GM18951 (cell line): ENCODE data around the gene MORN1.
"Not testable (repeated sequence)": the region's sequence is repeated elsewhere in the genome, so short reads cannot be mapped to it uniquely, and the experiment has no call there.

ENCODE experiments used
- POLR2A ChIP-seq: IDR thresholded peaks from 4 replicates; pipeline ENCODE4 v1.6.1; 2011; ENCODE audit warnings: mild to moderate bottlenecking; ENCODE audit not compliant: insufficient read length, insufficient read depth; ENCODE audit errors: extremely low read depth
- in situ Hi-C: fragments of 300-500 bp; cut with MboI; formaldehyde crosslinking; loops from one replicate; pipeline ENCODE4 v1.12.0; 2022; ENCODE audit warnings: low sequenced_read_pairs, mixed read lengths, inconsistent platforms; ENCODE audit not compliant: unreplicated experiment

The MORN1 gene

GRCh38 chr1:2334366-2334765 is 57.0 kb downstream of the MORN1 start:
- no peak for TF ChIP-seq POLR2A
- in situ Hi-C loops: no loop called here

GRCh38 chr1:2331580-2331979 is 59.8 kb downstream of the MORN1 start:
- in situ Hi-C loops: not testable (repeated sequence)

DNA sequence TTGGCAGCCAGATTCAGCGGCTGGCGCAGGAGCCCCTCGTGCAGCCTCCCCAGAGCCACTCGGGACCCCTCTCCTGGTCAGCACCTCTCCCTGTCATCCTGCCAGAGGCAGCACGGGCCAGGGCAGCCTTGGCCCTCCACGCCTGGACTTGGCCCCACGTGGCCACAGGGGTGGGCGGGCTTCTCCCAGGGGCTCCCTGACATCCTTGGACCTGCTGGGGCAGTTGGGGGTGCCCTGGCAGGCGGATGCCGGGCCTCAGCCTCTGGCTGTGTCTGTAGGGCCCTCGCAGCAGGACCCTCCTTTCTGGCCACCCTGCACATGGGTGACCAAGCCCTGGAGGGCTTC is 60.2 kb downstream of the MORN1 start:
- in situ Hi-C loops: no loop called here
- no peak for TF ChIP-seq POLR2A

- in situ Hi-C loops: no loop called here
- no peak for TF ChIP-seq POLR2A
Observed at GRCh38 chr1:2330519-2331199, 60.7 kb downstream of the MORN1 start.

- in situ Hi-C loops: no loop called here
- no peak for TF ChIP-seq POLR2A
Observed at GRCh38 chr1:2330035-2330434, 61.3 kb downstream of the MORN1 start.

- TF ChIP-seq POLR2A: no peak
- in situ Hi-C loops: no loop called here
Observed at GRCh38 chr1:2328676-2329455, 62.5 kb downstream of the MORN1 start.

DNA sequence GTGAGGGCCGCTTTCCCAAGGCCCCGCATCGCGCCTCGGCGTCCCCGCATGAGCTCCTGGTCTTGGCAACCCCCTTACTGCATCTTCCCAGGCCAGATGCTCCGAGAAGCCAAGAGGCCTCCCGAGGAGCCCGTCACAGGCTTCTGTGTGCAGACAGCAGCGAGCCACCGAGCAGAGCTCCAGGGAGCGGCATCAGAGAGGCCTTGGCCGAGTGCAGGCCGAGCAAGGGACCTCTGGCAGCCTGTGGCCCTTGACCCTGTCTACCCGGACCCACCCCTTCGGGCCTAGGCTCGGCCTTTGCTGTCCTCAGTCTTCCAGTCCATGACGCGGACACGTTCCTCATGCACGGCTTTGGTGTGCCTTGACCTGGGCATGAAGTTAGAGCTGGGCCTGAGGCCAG is 63.5 kb downstream of the MORN1 start:
- no peak for TF ChIP-seq POLR2A
- in situ Hi-C loops: no loop called here

DNA sequence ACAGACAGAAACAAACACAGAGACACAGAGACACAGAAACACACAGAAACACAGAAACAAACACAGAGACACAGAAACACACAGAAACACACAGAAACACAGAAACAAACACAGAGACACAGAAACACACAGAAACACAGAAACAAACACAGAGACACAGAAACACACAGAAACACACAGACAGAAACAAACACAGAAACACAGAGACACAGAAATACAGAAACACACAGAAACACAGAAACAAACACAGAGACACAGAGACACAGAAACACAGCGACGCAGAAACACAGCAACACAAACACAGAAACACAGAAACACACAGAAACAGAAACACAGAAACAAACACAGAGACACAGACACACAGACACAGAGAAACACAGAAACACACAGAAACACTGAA is 64.2 kb downstream of the MORN1 start:
- in situ Hi-C loops: not testable (repeated sequence)

DNA sequence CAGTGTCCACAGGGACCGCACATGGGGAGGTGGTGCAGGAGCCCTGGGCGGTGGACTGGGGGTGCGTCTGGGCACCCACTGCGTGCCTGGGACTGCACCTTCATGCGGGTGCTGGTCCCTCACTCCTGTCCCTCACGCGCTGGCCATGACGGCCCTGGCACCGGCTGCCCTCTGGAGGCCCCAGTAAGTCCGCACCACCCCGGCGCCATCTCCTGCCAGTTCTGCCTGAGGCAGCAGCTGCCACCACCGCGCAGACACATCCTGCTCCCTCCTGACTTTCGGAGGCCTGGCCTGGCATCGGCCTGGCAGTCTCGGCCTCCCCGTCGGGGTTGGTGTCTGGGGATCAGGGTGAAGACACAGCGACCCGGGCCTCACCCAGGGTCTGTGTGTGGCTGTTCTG is 64.8 kb downstream of the MORN1 start:
- TF ChIP-seq POLR2A: no peak
- in situ Hi-C loops: no loop called here

- in situ Hi-C loops: no loop called here
- no peak for TF ChIP-seq POLR2A
Observed at GRCh38 chr1:2324553-2325366, 66.6 kb downstream of the MORN1 start.

DNA sequence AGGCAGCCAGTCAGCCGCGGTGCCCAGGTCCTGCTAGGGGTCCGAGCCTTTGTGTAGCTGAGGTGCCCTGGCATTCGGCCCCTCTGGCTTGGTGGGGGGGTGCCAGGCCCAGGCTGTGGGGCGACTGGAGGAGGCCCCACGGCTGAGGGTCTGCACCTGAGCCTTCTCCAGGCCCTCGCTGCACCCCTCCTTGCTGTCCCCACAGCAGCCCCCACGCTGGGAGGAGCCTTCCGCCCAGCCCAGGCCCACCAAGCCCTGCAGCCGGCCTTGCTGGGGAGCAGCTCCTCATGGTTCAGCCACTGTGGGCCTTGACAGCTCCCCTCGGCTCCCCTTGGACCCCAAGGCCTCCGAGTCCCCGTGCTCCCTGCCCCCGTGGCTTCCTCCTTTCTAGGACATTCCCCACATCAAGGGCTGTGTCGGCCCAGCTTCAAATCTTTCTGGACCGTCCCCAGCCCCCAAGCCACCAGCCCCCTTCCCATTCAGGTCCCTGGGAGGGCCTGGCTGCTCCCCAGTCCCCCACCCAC is 67.8 kb downstream of the MORN1 start:
- TF ChIP-seq POLR2A: no peak
- in situ Hi-C loops: no loop called here

DNA sequence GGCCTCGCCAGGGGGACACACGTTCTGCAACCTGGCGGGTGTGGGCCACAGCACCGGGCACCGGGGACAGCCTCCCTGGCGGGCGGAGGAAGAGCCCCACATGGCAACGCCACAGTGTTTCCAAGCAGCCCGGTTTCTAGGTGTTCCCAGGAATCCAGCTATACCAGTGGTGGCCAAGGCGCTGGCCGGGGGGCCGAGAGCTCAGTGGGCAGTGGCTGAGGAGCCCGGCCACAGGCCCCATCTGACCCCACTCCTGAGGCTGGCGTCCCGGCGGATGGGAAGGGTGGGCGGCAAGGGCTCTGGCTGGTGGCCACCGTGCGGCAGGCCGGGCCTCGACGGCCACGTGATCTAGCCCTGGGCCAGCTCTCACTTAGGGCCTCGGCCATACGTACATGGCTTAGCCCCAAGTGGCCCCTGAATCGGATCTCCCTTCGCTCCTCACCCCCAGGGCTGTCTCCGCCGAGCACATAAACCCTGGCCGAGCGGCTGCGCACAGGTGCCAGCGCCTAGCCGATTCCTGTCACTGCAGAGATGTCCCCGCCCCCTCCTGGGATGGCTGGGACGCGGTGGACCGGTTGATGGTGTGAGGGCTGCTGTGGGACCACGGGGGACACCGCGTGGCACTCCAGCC is 68.7 kb downstream of the MORN1 start:
- in situ Hi-C loops: no loop called here

DNA sequence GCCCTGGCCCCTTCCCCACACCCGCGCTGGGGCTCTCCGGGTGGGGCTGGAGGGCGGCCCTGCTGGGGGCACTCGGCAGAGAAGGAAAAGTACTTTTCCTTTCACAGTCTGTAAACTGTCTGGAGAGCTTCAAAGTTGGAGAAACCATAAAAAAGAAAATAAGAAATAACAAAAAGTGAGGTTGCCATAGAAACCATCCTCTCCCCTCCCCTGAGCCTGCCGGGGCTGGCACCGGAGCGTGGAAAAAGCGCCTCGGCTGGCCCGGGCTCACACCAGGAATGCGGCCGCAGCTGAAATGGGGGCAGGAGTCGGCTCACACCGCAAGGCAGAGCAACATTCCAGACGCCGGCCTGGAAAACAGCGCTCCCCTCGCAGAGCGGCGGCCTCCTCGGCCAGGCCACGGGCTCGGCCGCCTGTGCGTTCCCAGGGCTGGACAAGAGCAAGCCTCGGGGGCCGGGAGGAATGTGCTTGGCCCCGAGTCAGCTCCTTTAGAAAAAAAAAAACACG is 69.2 kb downstream of the MORN1 start:
- no peak for TF ChIP-seq POLR2A
- in situ Hi-C loops: no loop called here

More for the DNA sequence above, 68.7 kb downstream of the MORN1 start:
- TF ChIP-seq POLR2A: no peak
